NCI-H2081 treated with DMSO at 0.1 percent for 48 hours (cell line): ENCODE data around the gene PES1.
"Not testable (repeated sequence)": the region's sequence is repeated elsewhere in the genome, so short reads cannot be mapped to it uniquely, and the experiment has no call there.

Experiments
- DNase-seq: peaks from one replicate; lab custom pipeline; 2025; lab: John Stamatoyannopoulos, UW

Gene PES1

DNA sequence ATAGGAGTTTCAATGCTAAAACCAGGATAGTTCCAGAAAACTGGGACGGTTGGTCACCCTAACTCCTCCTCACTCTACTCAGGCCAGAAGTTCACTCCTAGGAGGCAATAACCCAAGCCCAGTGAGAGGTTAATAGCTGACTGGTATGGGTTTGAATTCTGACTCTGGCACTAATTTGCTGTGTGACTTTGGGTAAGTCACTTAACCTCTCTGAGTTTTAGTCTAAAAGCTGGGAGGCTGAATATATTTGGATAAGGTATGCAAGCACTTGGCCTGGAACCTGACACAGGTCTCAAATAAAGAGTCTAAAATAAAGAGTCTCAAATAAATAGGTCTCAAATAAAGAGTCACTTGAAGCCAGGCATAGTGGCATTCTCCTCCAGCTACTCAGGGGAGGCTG is 39.0 kb downstream of the PES1 start:
- DNase-seq: no peak

DNA sequence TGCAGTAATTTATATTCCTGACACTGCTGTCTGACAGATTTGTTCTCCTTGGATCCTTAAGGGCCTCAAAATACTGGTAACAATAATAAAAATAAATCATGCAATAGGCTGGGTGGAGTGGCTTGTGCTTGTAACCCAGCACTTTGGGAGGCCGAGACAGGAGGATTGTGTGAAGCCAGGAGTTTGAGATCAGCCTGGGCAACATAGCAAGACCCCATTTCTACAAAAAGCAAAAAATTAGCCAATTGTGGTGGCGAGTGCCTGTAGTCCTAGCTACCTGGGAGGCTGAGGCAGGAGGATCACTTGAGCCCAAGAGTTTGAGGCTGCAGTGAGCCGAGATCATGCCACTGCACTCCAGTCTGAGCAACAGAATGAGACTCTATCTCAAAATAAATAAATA is 39.9 kb downstream of the PES1 start:
- DNase-seq: not testable (repeated sequence)

DNA sequence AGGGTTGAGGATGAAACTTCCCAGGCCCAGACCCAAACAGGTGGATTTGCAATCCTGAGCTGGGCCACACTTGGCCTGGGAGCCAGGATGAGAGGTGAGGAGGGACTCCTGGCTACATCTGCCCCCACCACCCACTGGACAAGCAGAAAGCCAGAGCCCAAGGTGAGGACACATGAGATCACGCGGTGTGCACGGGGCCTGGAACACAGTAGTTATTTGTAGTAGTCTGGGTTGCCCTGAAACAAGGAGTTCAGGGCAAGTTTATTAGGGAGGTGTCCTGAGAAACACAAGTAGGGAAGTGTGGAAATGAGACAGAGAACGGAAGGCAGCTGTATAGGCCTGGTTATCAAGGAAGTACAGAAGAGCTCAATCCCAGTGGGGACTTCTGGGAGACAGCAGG is 44.5 kb downstream of the PES1 start:
- no peak for DNase-seq

DNA sequence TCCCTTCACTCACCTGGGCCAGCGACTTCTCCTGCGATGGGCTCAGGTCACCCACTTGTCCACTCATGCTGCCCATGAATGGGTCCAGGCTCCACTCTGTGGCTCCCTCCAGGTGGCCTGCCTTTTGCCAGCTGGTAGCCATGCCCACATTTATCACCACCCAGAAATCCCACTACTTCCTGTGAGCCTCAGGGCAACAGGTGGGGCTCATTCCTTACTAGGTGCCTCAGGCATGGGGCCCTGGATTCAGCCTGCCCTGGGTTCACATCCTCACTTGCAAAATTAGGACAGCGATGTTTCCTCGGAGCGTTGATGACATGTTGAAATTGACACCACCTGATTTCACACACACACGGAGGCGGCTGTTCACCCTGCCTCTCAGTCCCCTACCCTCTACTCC is 45.1 kb downstream of the PES1 start, which contains the start of gene SEC14L6:
SEC14L6 (minus strand) TSS at position 126 of the 400 bp plus-strand sequence; CDS start at position 67, 59 bp downstream.
- no peak for DNase-seq

DNA sequence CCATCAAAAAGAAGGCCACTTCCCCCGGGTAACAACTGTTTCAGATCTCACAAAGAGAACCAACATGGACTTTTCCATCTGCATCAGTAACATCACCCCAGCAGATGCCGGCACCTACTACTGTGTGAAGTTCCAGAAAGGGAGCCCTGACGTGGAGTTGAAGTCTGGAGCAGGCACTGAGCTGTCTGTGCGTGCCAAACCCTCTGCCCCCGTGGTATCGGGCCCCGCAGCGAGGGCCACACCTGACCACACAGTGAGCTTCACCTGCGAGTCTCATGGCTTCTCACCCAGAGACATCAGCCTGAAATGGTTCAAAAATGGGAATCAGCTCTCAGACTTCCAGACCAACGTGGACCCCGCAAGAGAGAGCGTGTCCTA is 48.9 kb downstream of the PES1 start:
- no peak for DNase-seq

- no peak for DNase-seq
Observed at GRCh38 chr22:30541961-30542810, 49.5 kb downstream of the PES1 start.

DNA sequence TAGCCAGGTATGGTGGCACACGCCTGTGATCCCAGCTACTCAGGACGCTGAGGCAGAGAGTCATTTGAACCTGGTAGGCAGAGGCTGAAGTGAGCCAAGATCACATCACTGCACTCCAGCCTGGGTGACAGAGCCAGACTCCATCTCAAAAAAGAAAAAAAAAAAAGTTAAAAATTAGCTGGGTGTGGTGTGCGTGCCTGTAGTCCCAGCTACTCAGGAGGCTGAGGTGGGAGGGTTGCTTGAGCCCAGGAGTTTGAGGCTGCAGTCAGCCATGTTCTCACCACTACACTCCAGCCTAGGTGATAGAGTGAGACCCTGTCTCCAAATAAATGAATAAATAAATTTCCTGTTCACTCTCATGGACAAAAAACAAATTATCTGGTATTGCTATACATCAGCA is 50.2 kb downstream of the PES1 start:
- not testable (repeated sequence) for DNase-seq

DNA sequence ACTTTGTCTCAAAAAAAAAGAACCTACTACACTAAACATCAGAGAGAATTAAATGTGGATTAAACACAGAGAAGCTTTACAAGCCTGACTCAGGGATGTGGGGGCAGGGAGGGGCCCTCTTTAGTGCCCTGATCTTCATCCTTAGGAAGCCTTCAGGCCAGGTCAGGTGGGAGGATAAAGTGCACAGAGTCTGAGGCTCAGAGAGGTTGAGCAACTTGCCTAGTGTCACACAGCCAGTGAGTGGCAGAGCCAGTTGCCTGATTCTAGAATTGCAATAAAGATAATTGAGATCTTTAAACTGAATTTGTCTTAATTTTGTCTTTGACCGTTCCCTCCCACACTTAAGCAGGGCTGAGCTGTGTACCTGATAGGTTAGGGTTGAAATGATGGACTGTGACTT is 52.3 kb downstream of the PES1 start:
- DNase-seq: no peak

GRCh38 chr22:30538280-30538679 is 53.4 kb downstream of the PES1 start:
- no peak for DNase-seq

DNA sequence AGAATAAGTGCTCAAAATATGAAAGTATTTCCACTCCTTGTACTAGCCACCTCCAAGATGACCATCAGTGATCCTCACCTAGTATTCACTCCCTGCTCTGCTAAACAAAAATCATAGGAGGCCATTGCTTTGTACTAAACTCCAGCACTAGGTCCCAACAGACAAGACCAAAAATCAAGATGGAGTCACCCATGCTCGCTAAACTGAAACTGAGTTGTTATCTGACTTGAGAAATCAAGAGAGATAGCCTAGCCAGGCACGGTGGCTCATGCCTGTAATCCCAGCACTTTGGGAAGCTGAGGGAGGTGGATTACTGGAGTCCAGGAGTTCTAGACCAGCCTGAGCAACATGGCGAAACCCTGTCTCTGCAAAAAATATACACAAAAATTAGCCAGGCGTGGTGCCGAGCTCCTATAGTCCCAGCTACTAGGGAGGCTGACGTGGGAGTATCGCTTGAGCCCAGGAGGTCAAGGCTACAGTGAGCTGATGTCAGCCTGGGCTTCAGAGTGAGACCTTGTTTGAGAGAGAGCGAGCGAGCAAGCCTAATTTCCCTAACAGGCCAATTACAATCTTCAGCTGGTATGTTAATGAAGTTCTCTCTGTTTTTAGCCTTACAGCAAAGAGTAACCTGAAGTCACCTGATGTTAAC is 54.5 kb downstream of the PES1 start:
- DNase-seq: no peak

GRCh38 chr22:30535182-30535581 is 56.5 kb downstream of the PES1 start:
- no peak for DNase-seq

GRCh38 chr22:30531651-30532608 is 59.8 kb downstream of the PES1 start:
- DNase-seq: no peak

- DNase-seq: no peak
Observed at GRCh38 chr22:30526656-30527055, 65.1 kb downstream of the PES1 start.
